MCF 10A (cell line): ENCODE results near the gene CCR6. TPM values are rescaled to one million over a fixed set of nuclear protein-coding genes. Genes with fewer than 3 reads are reported as not detected.

Source experiments
- BruUV-seq: library from RNA; stranded (reverse); fragments of 400-500 nt; replicated peaks from 2 replicates; lab custom pipeline; 2021; lab: Mats Ljungman, UMichigan
- CTCF ChIA-PET: fragments of 300-600 bp; sonication (Branson Sonifier 250); formaldehyde crosslinking; extraction: SDS; loops from one replicate; lab custom pipeline; 2021; ENCODE audit warnings: antibody characterized with exemption, inconsistent platforms; lab: Yijun Ruan, JAX
- POLR2A ChIA-PET: fragments of 300-600, 350-650 bp; sonication (Branson Sonifier 250); formaldehyde crosslinking; extraction: SDS; loops from one replicate; lab custom pipeline; 2020; ENCODE audit warnings: antibody characterized with exemption, inconsistent platforms; lab: Yijun Ruan, JAX
- DNase-seq: peaks from one replicate; pipeline ENCODE4 v3.0.0-alpha.2; 2018; ENCODE audit not compliant: unreplicated experiment
- H3K27ac Mint-ChIP-seq: one replicate; pipeline ENCODE4 v1.8.0; 2022; ENCODE audit warnings: mild to moderate bottlenecking, low read depth, mixed read lengths; ENCODE audit not compliant: unreplicated experiment
- H3K27me3 Mint-ChIP-seq: one replicate; pipeline ENCODE4 v1.8.0; 2022; ENCODE audit warnings: mixed read lengths; ENCODE audit not compliant: insufficient read depth, unreplicated experiment
- H3K36me3 Mint-ChIP-seq: one replicate; pipeline ENCODE4 v1.8.0; 2022; ENCODE audit warnings: mild to moderate bottlenecking, moderate library complexity, mixed read lengths; ENCODE audit not compliant: insufficient read depth, unreplicated experiment
- H3K4me1 Mint-ChIP-seq: one replicate; pipeline ENCODE4 v1.8.0; 2022; ENCODE audit warnings: mixed read lengths; ENCODE audit not compliant: insufficient read depth, unreplicated experiment
- H3K4me3 Mint-ChIP-seq: one replicate; pipeline ENCODE4 v1.8.0; 2022; ENCODE audit warnings: mild to moderate bottlenecking, moderate library complexity, mixed read lengths; ENCODE audit not compliant: unreplicated experiment
- H3K9me3 Mint-ChIP-seq: one replicate; pipeline ENCODE4 v1.8.0; 2022; ENCODE audit warnings: mixed read lengths; ENCODE audit not compliant: unreplicated experiment
- intact Hi-C: fragments of 100-400 bp; cut with micrococcal nuclease; formaldehyde crosslinking; loops from 2 replicates; pipeline ENCODE4 v1.14.1; 2022
- total RNA-seq: library from RNA; stranded (reverse); gene quantifications from 2 replicates; pipeline ENCODE4 v1.2.3, GENCODE V29; 2022
- TF ChIP-seq, protein P1 (sequence below): fragments of 200-600 bp; IDR thresholded peaks from one replicate; pipeline ENCODE4 v1.8.0; 2022; ENCODE audit warnings: antibody characterized with exemption, mild to moderate bottlenecking; ENCODE audit not compliant: unreplicated experiment

CCR6 gene
- total RNA-seq, 1 experiment from 2014 or later: not detected

DNA sequence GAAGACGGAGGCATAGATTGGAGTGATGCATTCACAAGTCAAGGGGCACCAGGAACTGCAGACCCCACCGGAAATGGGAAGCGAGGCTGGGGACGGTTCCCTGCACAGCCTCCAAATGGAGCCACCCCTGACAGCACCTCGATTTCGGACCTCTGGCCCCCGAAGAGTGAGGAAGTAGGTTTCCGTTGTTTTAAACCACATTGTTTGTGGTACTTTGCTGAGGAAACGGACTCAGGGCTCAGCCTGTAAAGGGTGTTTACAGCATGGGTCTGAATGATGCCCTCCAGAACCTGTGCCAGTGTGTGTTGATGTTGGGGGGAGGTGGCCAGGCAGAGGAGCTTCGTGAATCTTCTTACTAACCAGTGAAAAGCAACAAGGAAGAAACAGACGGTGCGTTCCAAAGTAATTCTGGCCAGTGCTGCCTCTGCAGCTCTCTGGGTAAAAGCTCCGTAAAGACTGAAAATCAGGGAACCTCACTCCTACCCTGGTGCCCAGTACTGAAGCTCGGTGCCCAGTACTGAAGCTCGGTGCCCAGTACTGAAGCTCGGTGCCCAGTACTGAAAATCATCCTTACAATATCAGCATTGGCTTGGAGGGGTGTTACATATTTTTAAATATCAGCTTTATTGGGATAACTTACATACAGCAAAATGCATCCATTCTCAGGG lies 30.1 kb upstream of the CCR6 start:
- no peaks in the 10 kb centered on the region for H3K36me3 Mint-ChIP-seq
- ChIA-PET POLR2A (no interaction called here), CTCF (no interaction called here)
- intact Hi-C loops: no loop called here
- DNase-seq: no peak
- BruUV-seq: no TSS peak
- TF ChIP-seq, protein P1, sequence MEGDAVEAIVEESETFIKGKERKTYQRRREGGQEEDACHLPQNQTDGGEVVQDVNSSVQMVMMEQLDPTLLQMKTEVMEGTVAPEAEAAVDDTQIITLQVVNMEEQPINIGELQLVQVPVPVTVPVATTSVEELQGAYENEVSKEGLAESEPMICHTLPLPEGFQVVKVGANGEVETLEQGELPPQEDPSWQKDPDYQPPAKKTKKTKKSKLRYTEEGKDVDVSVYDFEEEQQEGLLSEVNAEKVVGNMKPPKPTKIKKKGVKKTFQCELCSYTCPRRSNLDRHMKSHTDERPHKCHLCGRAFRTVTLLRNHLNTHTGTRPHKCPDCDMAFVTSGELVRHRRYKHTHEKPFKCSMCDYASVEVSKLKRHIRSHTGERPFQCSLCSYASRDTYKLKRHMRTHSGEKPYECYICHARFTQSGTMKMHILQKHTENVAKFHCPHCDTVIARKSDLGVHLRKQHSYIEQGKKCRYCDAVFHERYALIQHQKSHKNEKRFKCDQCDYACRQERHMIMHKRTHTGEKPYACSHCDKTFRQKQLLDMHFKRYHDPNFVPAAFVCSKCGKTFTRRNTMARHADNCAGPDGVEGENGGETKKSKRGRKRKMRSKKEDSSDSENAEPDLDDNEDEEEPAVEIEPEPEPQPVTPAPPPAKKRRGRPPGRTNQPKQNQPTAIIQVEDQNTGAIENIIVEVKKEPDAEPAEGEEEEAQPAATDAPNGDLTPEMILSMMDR: no peak
- no peak overlapping the region for H3K27ac Mint-ChIP-seq
- no peaks in the 10 kb centered on the region for H3K4me1 Mint-ChIP-seq
- peaks cover 22% of the 10 kb centered on the region for H3K27me3 Mint-ChIP-seq
- H3K4me3 Mint-ChIP-seq: no peak overlapping the region
- no peaks in the 10 kb centered on the region for H3K9me3 Mint-ChIP-seq

DNA sequence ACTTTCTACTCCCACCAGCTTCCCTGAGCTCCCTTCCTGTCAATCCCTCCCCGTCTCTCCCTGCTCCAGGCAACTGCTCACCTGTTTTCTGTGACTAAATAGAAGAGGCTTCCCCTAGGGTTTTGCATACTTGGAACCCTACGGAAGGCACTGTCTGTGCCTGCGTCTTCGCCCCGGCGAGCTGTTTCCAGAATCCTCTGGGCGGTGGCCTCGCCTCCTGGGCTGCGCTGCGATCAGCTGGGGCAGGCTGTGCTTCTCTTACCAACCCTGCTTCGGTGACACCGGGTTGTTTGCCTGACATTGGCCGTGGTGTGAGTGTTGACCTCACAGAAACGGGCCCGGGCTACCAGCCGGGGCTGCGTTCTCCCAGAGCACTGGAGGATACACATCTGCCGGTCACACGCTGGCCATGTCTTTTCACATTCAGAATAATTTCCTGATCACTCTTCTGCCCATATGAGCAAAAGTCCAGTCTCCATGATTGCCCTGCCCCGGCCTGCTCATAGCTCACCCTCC lies 29.4 kb upstream of the CCR6 start:
- ChIA-PET POLR2A (no interaction called here), CTCF (interaction anchor here (0.6 kb wide), 1 partner anchor 1292 kb away, joined by 3 read pairs; no protein-coding TSS in a partner anchor)
- Mint-ChIP-seq H3K27ac (no peak overlapping the region), H3K27me3 (peaks cover 22% of the 10 kb centered on the region), H3K9me3 (no peaks in the 10 kb centered on the region), H3K4me3 (no peak overlapping the region), H3K4me1 (no peaks in the 10 kb centered on the region), H3K36me3 (no peaks in the 10 kb centered on the region)
- no peak for DNase-seq
- intact Hi-C loops: no loop called here
- BruUV-seq: no TSS peak
- TF ChIP-seq, protein P1: no peak

DNA sequence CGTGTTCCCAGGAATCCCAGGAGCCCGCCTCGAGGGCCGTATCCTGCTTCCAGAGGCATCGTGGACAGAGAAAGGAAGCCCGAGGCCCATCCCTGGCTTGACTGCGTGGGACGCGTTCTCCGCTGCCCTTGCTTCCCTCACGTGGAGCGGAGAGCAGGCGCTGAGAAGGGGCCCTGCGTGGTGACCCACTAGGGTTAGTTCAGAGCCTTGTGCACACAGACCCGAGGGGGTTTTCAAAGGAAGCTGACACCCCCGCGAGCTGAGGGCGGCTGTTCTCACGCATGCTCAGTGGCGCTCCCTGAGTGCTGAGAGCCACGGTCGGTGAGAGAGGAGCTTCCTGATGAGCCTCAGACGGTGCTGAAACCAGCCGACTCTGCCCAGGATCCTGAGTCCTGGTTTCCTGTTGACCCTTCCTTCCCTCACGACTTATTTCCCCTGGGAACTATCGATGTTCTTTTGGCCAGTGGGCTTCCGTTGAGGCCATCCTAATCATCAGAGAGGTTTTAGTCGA lies 28.9 kb upstream of the CCR6 start:
- DNase-seq: no peak
- CTCF ChIA-PET: interaction anchor here (0.6 to 1.1 kb wide), 2 partner anchors 48 to 1292 kb away, joined by 3 read pairs; no protein-coding TSS in a partner anchor
- BruUV-seq: no TSS peak
- H3K4me1 Mint-ChIP-seq: no peaks in the 10 kb centered on the region
- no peaks in the 10 kb centered on the region for H3K9me3 Mint-ChIP-seq
- H3K27ac Mint-ChIP-seq: no peak overlapping the region
- peaks cover 22% of the 10 kb centered on the region for H3K27me3 Mint-ChIP-seq
- POLR2A ChIA-PET: no interaction called here
- no peaks in the 10 kb centered on the region for H3K36me3 Mint-ChIP-seq
- TF ChIP-seq, protein P1: no peak
- intact Hi-C loops: no loop called here
- no peak overlapping the region for H3K4me3 Mint-ChIP-seq

DNA sequence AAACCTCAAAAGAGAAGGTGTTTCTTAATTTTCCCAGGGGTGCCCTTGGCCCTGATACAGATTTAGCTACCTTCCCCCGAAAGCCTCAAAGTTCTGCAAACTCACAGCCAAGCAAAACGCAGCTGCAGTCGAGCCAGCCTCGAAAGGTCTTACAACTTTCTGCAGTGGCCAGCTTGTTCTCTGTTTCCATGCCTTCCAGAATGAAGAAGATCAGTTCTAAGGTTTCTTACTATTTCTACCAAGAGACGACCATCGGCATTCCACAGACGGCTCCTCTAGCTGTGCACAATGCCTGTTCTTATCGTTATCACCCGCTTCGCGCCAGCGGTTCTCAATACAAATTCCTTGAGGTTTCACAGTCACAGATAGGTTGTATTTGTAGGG lies 28.5 kb upstream of the CCR6 start:
- H3K27ac Mint-ChIP-seq: no peak overlapping the region
- no peak for DNase-seq

More for the DNA sequence above, 28.5 kb upstream of the CCR6 start:
- H3K9me3 Mint-ChIP-seq: no peaks in the 10 kb centered on the region
- H3K4me1 Mint-ChIP-seq: no peaks in the 10 kb centered on the region
- TF ChIP-seq, protein P1: no peak
- no peaks in the 10 kb centered on the region for H3K36me3 Mint-ChIP-seq
- H3K4me3 Mint-ChIP-seq: no peak overlapping the region
- peaks cover 22% of the 10 kb centered on the region for H3K27me3 Mint-ChIP-seq
- intact Hi-C loops: no loop called here
- ChIA-PET POLR2A (interaction anchor here (0.9 kb wide), 1 partner anchor 95 kb away, joined by 3 read pairs; the partner anchor contains the start of gene CEP43), CTCF (interaction anchor here (1.1 kb wide), 1 partner anchor 48 kb away, joined by 3 read pairs; no protein-coding TSS in a partner anchor)
- no TSS peak for BruUV-seq
